ENCODE measurements around the gene CCDC88A.
A peak's percentile ranks its signal among the peaks of the same experiment; 100 is the strongest.

Gene CCDC88A

DNA sequence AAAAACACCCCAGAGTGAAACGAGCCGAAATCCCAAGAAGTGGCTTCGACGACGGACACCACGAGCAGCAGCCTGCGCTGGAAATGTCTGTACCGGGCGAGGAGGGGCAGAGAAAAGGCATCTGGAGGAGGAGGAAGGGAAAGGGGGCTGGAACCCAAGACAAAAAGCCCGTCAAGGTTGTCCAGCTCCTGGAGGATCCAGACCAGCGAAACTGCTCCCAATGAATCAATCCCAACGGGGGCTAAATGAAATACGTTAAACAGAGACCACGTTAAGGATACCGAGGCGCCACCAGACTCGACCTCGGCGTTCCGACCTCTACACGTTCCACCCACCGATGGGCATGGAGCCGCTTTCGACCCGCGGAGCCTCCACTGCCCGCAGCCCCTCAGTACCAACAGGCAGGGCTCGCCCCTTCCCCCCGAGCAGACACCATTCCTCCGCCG is 400 bp downstream of the CCDC88A start (continued):
- no peak for TF ChIP-seq ZNF121 (tag by site-specific recombination; IDR thresholded peaks at IDR 0.05)
- TF ChIP-seq PRDM1 (tag by site-specific recombination; IDR thresholded peaks at IDR 0.05): peak; percentile 95
- TF ChIP-seq MYNN (tag by site-specific recombination; IDR thresholded peaks at IDR 0.05; ENCODE audit: borderline replicate concordance): no peak
- TF ChIP-seq, protein P1, sequence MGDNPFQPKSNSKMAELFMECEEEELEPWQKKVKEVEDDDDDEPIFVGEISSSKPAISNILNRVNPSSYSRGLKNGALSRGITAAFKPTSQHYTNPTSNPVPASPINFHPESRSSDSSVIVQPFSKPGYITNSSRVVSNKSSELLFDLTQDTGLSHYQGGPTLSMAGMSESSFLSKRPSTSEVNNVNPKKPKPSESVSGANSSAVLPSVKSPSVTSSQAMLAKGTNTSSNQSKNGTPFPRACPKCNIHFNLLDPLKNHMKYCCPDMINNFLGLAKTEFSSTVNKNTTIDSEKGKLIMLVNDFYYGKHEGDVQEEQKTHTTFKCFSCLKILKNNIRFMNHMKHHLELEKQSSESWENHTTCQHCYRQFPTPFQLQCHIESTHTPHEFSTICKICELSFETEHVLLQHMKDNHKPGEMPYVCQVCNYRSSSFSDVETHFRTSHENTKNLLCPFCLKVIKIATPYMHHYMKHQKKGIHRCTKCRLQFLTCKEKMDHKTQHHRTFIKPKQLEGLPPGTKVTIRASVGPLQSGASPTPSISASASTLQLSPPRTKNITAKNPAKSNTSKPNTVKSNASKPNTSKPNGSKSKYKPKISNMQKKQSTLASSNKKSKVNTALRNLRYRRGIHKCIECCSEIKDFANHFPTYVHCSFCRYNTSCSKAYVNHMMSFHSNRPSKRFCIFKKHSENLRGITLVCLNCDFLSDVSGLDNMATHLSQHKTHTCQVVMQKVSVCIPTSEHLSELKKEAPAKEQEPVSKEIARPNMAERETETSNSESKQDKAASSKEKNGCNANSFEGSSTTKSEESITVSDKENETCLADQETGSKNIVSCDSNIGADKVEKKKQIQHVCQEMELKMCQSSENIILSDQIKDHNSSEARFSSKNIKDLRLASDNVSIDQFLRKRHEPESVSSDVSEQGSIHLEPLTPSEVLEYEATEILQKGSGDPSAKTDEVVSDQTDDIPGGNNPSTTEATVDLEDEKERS (tag by site-specific recombination; IDR thresholded peaks at IDR 0.05): no peak
- TF ChIP-seq ZNF157 (tag by site-specific recombination; IDR thresholded peaks at IDR 0.05): no peak
- TF ChIP-seq ZNF239 (tag by site-specific recombination; IDR thresholded peaks at IDR 0.05): no peak
- TF ChIP-seq, protein P2, sequence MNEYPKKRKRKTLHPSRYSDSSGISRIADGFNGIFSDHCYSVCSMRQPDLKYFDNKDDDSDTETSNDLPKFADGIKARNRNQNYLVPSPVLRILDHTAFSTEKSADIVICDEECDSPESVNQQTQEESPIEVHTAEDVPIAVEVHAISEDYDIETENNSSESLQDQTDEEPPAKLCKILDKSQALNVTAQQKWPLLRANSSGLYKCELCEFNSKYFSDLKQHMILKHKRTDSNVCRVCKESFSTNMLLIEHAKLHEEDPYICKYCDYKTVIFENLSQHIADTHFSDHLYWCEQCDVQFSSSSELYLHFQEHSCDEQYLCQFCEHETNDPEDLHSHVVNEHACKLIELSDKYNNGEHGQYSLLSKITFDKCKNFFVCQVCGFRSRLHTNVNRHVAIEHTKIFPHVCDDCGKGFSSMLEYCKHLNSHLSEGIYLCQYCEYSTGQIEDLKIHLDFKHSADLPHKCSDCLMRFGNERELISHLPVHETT (tag by site-specific recombination; IDR thresholded peaks at IDR 0.05): no peak
- TF ChIP-seq ZNF600 (tag by site-specific recombination; IDR thresholded peaks at IDR 0.05): peak; percentile 70; the same call in 1 of the 2 replicates
- TF ChIP-seq ZNF558 (tag by site-specific recombination; IDR thresholded peaks at IDR 0.05): no peak
- TF ChIP-seq ZNF426 (tag by site-specific recombination; IDR thresholded peaks at IDR 0.05): no peak
- TF ChIP-seq, protein P3, sequence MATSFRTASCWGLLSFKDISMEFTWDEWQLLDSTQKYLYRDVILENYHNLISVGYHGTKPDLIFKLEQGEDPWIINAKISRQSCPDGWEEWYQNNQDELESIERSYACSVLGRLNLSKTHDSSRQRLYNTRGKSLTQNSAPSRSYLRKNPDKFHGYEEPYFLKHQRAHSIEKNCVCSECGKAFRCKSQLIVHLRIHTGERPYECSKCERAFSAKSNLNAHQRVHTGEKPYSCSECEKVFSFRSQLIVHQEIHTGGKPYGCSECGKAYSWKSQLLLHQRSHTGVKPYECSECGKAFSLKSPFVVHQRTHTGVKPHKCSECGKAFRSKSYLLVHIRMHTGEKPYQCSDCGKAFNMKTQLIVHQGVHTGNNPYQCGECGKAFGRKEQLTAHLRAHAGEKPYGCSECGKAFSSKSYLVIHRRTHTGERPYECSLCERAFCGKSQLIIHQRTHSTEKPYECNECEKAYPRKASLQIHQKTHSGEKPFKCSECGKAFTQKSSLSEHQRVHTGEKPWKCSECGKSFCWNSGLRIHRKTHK (tag by site-specific recombination; IDR thresholded peaks at IDR 0.05): no peak
- no peak for TF ChIP-seq BCL11B (tag by site-specific recombination; IDR thresholded peaks at IDR 0.05; ENCODE audit: low read depth)

DNA sequence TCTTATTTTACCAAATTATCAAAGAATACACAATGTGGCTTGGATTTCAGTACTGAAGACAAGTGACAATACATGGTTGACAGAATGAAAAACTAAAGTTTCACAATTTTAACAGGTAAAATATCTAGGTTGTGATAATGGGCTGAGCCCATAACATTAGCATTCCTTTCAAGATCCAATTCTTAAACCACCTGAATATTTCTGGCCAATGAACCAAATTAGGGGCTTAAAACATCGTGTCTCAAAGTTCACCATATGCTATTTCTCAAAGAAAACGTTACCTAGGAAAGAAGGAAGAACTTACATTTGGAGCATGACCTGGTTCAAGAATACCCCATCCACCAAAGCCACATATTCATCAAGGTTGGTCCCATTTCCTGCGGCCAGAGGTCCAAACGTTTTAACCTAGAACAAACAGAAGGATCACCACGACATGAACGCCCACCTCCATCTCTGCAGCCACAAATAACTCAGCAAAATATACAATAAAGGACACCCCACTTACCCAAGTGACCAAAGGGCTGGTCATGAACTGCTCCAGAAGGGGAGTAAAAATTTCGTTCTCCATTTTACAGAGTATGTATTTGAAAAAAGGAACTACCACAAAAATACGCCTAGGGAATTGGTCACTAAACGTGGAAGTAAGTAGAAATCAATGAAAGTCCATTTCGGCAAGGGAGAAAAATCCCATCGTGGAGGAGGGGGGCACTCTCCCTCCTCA is 984 bp downstream of the CCDC88A start:
- TF ChIP-seq, protein P4, sequence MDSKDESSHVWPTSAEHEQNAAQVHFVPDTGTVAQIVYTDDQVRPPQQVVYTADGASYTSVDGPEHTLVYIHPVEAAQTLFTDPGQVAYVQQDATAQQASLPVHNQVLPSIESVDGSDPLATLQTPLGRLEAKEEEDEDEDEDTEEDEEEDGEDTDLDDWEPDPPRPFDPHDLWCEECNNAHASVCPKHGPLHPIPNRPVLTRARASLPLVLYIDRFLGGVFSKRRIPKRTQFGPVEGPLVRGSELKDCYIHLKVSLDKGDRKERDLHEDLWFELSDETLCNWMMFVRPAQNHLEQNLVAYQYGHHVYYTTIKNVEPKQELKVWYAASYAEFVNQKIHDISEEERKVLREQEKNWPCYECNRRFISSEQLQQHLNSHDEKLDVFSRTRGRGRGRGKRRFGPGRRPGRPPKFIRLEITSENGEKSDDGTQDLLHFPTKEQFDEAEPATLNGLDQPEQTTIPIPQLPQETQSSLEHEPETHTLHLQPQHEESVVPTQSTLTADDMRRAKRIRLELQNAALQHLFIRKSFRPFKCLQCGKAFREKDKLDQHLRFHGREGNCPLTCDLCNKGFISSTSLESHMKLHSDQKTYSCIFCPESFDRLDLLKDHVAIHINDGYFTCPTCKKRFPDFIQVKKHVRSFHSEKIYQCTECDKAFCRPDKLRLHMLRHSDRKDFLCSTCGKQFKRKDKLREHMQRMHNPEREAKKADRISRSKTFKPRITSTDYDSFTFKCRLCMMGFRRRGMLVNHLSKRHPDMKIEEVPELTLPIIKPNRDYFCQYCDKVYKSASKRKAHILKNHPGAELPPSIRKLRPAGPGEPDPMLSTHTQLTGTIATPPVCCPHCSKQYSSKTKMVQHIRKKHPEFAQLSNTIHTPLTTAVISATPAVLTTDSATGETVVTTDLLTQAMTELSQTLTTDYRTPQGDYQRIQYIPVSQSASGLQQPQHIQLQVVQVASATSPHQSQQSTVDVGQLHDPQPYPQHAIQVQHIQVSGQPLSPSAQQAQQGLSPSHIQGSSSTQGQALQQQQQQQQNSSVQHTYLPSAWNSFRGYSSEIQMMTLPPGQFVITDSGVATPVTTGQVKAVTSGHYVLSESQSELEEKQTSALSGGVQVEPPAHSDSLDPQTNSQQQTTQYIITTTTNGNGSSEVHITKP (tag by site-specific recombination; IDR thresholded peaks at IDR 0.05): peak; percentile 63
- TF ChIP-seq, protein P5, sequence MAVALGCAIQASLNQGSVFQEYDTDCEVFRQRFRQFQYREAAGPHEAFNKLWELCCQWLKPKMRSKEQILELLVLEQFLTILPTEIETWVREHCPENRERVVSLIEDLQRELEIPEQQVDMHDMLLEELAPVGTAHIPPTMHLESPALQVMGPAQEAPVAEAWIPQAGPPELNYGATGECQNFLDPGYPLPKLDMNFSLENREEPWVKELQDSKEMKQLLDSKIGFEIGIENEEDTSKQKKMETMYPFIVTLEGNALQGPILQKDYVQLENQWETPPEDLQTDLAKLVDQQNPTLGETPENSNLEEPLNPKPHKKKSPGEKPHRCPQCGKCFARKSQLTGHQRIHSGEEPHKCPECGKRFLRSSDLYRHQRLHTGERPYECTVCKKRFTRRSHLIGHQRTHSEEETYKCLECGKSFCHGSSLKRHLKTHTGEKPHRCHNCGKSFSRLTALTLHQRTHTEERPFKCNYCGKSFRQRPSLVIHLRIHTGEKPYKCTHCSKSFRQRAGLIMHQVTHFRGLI (tag by site-specific recombination; IDR thresholded peaks at IDR 0.05): no peak
- ChIA-PET CTCF (no interaction called here), POLR2A (interaction anchor here (0.5 to 2.1 kb wide), 4 partner anchors 12 to 113 kb away, joined by 3 to 23 read pairs (median 8); partner anchors contain the start of gene CFAP36)
- Histone ChIP-seq H3K9me3 (ENCODE audit: control insufficient read depth, insufficient read depth, low read depth, low read length) (no peaks in the 10 kb centered on the region), H3K36me3 (ENCODE audit: control insufficient read depth in 2 of 2, insufficient read depth in 1 of 2, low read length in 2 of 2) (no peaks in the 10 kb centered on the region), H3K27ac (ENCODE audit: extremely low read depth, low read depth, low read length) (peak overlapping the region; percentile 52; the same call in 1 of the 2 replicates), H3K4me1 (ENCODE audit: control insufficient read depth, insufficient read depth, low read length) (peaks cover 4% of the 10 kb centered on the region; the same call in 1 of the 2 replicates), H3K4me3 (ENCODE audit: low read depth, low read length) (peak overlapping the region; percentile 72)

Data from HEK293 (cell line).